ENCODE measurements around the gene UQCC5.

UQCC5 gene

DNA sequence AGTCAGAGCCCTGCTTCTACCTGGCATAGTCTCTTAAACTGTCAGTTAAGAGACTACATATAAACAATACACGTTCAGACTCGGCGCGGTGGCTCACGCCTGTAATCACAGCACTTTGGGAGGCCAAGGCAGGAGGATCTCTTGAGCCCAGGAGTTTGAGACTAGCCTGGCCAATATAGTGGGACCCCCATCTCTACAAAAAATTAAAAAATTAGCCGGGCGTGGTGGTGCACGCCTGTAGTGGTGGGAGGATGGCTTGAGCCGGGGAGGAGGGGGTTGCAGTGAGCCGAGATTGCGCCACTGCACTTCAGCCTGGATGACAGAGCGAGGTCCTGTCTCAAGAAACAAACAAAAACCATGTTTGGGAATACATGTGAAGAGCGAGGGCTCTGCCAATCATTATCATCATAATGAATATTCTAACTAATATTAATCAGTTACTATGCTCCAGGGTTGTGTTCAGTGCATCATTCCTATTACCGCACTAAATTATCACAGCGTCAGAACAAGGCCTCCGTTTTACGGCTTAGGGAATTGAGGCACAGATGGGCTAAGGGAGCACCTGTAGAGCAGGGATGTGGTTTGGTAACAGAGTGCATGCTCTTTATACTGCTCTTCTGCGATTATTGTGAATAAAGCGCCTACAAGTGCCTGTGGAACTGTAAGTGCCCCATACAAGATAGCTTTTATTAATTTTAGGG, 844 bp upstream of the UQCC5 start:
- DNase-seq = no peak

DNA sequence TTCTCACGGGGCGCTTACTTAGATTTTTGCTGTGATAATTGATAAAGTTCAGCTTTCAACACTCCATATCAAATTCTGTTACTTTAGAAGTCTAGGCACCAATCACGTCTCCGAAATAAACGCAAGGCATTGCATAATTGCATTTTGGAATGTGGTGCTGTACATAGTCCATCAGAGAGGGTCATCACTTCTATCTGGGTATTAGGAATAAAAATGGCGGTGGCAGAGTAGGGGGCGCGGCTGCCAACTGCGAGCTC, 365 bp upstream of the UQCC5 start:
- DNase-seq = no peak

DNA sequence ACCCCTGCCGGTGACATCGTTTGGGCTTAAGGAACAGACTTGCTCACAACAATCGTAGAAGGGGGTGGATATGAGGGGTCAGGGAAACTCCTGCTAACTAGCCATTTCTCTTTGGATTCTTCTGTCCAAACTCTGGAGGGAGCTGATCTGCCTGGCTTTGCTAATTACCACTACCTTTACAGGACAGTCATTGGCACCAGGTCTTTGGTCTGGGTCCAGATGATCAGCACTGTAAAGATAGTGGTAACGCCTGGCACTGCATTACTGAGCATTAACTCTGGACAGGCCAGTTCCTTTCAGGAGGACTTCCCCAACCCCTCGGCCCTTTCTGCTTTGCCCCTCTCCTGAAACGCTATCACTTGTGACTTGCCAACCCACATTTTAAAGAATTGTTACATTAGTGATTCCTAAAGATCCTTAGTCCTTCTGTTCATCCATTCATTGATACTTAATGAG, 788 bp downstream of the UQCC5 start:
- DNase-seq = no peak

DNA sequence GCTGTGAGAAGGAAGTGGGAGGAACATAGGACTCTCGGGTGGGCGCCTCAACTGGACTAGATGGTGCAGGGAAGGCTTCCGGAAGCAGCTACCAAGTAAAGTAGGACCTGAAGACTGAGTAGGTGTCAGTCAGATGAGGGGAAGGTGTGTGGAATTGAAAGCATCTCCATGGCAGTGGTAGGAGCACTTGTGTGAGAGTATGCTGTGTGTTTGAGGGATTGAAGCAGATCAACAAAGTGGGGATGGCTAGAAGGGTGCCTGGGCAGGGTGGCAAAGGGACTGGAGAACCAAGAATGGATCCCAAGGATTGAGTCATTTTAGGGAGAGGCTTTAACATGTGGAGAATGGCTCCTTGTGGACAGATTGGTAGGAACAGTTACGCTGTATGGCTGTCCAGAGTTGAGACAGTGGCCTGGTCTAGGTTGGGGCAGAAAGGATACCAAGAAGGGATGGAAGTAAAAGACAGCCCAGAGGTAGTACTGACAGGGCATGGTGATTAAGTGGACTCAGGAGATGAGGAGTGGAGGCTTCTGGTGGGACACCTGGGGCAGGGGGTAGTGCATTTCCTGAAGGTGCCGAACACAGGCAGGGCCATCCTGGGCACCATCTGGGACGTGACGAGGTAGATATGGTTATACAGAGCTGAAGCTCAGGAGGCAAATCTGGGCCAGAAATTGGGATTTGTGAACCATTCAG, 1.5 kb downstream of the UQCC5 start:
- no peak for DNase-seq

DNA sequence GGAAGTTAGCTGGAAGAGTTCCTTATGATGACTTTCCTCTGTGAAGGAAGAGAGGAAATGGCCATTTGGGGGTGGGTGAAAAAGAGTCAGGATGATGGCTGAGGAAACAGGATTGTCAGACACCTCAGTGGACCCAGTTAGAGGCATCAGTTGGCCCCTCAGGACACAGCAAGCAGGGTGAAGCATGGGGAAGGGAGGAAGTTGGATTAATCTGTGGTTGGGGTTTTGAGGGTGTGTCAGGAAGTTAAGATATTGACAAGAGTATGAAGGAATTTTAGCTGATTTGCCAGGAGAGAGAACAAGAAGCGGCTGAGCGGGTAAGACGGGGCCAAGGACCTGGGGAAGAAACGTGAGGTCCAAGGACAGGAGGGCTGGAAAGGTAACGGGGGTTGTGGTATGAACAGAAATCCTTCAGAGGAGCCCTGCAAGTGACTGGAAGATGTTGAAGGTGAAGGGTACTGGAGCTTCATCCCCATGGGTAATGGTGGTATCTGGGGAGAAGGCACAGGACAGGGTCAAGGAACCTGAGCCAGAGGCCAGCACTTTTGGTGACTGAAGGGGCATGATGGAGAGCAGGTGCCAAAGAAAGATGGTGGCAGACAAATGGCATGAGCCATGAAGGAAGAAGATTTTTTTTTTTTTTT, 2.7 kb downstream of the UQCC5 start:
- DNase-seq = no peak

DNA sequence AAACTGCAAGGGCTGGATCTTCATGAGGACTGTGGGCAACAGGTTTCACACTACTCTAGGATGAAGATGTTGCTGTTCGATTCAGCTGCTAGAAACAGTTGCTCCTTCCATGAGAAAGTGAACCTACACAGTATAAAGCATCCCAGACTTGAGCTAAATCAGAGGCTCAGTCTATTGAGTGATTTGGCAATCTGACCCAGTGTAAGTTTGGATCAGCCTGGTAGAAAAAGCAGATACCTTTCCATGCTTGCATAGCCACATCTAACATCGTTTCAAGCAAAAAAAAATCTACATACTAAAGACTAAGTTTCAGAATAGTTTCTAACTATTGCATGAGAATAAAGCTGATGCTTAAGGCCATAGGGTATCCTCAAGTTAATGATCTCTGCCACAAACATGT, 4.6 kb downstream of the UQCC5 start:
- DNase-seq = no peak

DNA sequence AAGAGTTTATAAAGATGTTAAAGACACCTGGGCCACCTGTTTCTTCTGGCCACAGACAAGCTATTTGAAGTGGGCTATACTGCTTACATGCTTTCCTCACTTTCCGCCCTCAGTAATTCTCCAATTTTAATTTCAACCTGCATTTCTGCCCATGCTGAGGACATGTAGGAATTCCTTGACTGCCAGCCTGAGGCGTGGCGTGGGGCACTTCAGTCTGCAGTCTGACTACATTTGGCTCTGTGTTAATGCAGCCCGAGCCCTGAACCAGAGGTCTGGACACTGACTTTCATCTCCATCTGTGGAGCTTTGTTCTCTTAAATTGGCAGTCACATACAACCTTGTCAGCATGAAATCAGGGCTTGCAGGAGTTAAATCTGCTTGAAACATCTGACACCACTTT, 8.5 kb downstream of the UQCC5 start:
- DNase-seq = no peak

DNA sequence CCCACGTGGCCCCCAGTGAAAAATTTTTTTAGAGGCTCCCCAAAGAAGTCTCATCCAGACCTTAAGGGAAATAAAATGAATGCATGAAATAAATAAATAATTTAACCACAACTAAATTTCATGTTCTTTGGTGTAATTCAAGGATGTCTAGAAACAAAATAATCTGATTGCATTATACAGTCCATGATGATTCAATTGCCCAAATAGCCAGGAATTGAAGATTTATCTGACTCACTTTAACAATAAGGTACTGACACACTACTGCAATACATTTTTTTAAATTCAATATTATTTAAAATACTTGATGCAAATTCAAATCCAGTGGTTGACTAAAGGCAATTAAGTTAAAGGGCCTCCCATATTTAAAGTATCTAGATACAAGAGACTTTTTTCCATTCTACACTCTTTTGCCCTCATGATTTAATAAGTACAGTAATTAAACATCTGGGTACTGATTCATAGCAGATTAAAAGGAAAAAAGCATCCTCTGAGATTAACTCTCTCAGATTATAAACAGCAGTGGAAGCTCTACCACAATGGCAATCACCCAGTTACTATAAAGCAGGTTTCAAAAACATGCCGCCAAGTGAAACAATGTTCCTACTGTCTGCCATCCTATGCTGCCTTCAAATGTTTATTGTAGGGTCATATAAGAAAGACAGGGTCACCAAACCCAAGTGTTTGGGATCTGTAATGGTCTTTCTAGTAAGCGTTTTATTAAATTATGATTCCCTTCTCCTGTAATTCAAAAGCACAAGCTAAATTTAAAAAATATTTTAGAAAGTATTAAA, 9.9 kb downstream of the UQCC5 start:
- DNase-seq = no peak

DNA sequence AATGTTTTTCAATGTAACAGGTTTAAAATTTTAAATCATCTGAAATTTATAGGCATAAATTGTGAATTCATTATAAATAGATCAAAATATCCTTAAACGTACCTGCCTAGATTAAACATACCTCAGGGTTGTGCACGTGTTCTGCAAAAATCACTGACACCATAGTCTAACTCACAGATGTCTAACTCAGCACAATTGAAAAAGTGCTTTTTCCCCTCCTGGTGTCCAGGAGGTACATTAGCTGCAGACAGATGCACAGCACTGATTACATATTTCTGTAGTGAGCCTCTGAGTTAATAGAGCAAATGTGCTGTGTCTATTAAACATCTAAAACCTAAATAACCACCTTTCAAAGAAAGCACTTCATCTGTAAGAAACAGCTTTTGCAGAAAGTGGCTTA, 10.7 kb downstream of the UQCC5 start:
- DNase-seq = no peak

DNA sequence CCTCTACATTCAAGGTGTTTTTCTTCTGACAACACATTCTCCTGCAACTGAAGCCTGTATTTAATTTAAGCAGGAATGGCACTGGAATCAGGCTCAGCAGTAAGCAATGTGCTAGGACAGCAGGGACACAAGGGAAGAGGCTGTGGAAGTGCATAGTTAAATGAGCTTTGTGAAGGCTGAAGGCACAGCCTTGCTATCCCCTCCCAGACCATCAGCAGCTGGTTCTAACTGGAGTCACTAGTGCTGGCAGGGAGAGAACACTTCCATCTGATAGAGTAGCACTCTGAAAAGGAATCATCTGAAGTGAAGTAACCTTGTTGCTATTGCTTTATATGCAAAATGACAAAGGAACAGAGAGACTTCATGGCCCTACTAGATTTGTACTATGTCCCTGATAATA, 14.7 kb downstream of the UQCC5 start:
- no peak for DNase-seq

DNA sequence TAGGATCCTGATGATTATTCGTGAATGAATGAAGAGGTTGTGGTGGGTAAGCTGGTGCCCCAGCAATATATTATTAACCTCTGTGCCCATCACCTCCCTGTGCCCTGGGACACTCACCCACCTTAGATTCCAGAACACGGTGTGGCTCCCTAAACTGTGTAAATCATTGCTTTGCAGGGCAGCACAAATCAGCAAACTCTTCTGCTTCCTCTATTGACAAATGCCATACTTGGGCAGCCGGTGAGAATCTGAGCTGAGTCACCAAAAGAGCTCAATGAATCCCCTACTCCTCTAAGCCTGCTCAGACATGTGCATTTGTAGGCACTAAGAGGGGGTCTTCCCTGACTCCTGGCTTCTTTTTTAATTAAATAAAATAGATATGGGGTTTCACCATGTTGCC, 15.7 kb downstream of the UQCC5 start:
- no peak for DNase-seq

DNA sequence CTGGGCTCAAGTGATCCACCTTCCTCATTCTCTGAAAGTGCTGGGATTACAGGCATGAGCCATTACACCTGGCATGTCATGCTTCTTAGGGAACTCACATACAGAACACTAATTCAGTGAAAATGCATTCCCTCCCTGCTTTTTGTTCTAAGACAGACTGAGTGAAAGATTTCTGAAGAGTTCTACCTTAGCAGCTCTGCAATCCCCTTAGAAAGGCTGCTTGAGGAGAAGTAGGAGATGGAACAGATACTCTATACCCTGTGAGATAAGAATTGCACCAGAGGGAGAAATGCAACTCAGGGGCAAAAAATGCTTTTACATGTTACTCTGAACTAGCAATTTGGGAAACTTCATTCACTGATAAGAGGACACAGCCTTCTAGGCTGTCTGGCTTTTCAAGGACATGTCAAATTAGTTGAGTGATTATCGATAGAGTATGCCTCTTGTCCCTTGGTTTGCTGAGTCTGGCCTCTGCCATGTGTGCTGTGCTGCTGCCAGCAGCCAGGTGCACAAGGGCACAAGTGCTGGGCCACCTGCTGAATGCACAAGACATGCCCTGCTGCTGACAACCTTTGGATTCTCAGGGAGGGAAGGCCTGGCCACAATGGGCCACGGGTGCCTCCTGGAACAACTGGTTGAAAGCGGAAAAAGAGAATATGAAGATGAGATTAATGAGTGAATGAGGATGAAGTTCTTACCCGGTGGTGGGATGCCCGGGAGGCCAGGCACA, 17.8 kb downstream of the UQCC5 start:
- DNase-seq = no peak

DNA sequence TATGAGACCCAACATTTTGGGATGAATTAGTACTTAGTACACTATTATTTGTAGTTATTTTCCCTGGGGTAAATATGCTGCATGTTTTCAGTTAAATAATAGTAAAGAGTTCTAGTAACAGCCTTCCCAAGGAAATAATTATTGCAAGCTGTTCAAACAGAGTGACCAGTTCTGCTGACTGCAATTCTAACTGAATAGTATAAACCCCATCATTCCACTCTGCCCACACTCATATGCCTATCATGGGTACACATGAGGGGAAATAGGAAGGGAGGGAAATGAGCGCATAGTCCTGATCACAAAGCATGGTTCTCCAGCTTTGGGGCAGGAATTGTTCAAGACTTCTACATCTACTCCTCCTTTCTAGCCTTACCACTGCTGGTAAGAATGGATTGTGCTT, 18.7 kb downstream of the UQCC5 start:
- no peak for DNase-seq

DNA sequence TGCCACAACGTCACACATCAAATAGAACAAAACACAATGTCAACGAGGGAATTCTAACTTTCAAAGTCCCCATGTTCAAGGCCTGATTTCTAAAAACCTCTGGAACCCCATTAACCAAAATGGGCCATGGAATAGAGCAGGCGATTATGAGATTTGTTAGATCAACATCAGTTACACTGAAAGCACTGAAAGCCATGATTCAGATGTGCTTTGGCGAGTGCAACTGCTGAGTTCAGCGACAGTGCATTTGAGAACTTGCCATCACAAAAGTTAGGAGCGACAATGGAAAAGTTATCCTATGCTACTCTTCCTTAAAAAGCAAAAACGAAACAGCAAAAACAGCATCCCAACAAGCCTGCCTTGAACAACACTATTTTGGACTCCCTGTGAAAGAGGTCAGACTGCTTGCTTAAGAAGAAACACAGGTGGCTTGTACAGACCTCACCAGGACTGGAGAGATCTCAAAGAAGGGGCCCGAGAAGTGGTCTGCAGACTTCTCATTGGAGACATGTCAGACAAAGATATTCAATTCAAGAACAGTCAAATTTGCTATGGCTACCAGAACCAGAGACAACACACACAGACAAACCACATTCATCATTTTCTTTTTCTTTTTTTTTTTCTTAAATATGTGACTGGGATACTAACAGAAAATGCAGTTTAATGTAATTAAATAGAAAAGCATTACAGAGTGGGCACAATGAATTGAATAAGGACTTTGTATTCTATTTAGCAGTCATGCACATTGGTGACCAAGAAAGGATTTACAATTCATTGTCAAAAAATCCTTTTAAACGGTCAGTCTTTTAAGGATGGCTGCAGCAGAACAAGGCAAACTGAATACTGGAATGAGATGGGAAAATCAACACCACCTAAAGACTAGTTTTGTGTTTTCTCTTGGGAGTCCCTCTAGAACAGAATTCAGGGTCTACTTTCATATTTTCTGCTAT, 20.9 kb downstream of the UQCC5 start:
- no peak for DNase-seq

DNA sequence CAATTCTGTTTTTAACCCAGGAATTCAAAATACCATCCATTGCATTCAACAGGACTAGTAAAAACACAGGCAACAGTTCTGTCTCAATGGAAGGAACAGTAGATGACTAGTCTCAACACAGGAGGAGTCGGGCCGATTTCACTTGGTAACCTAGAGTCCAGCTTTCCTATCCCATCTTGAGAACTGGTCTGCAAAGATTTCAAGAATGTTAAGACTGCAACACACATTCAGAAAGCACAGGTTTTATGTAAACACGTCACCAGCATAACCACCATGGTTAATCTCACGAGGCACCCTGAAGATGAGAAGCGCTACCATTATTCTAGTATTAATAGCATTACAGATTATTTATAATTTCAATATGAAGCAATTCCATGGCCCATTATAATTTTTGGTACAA, 22.0 kb downstream of the UQCC5 start:
- DNase-seq = no peak

DNA sequence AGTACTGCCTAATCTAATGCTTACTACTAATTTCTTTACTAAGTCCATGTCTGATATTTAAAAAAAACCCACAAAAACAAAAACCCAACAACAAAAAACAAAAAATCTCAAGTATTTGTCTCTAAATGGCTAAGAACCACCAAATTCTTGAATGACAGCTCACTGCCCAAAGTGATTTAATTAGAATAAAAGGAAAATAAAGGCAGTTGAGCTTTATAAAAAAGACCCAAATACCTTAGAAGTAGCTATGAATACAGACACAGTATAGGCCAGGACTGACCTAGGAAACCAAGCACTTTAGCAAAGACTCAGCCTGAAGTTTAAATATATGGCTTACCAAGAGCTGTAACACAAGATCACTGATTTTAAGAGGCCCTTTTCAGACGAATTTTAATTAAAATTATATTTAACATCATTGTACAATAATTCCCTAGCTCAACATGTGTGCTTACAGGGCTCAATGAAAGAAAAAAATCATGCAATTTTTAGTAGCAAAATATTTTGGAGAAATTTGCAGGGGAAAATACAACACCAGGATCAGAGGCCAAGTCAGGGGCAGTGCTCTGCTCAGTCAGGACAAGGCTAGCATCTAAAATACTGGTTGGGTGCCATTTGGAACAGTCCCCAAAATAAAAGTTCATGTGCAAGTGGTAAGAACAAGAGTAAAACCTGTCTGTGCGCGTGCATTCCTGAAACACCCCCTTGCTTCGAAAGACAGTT, 24.8 kb downstream of the UQCC5 start:
- no peak for DNase-seq

DNA sequence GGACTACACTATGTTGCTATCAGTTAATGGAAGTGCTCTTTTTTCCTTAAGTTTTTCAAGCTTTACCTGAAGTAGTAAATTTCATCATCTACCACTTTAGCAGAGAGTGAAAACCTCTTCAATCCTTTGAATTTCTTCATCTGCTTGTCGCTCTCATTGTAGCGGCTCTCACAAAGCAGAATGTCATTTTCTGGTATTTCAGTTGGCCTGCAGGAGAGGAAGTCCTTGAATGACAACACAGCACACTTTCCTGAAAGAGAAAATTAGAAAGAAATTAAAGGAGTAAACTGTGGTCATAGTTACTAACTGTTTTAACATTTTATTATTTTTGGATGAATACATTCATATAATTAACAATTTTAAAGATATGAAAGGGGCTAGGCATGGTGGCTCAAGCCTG, 27.6 kb downstream of the UQCC5 start:
- no peak for DNase-seq

DNA sequence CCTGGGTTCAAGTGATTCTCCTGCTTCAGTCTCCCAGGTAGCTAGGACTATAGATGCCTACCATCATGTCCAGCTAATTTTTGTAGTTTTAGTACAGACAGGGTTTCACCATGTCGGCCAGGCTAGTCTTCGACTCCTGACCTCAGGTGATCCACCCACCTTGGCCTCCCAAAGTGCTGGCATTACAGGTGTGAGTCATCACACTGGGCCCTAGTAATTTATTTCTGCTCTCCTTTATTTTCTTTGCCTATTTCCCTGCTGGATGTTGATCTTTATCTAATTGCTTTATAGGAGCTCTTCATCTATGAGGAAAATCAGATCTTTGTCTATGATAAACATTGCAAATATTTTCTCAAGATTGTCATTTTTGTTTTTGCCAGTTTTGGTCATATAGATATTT, 31.7 kb downstream of the UQCC5 start:
- DNase-seq = no peak

DNA sequence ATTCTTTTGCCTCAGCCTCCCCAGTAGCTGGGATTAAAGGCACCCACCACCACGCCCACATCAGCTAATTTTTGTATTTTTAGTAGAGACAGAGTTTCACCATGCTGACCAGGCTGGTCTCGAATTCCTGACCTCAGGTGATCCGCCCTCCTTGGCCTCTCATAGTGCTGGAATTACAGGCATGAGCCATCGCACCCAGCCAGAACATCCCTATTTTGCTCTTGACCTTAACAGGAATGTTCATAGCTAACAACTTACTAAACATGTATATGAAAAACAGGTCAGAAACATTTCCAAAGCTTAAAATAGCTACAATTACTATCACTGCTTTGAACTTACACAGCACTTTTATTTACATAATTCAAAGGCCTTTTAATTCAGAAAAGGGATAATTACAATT, 33.7 kb downstream of the UQCC5 start:
- no peak for DNase-seq

DNA sequence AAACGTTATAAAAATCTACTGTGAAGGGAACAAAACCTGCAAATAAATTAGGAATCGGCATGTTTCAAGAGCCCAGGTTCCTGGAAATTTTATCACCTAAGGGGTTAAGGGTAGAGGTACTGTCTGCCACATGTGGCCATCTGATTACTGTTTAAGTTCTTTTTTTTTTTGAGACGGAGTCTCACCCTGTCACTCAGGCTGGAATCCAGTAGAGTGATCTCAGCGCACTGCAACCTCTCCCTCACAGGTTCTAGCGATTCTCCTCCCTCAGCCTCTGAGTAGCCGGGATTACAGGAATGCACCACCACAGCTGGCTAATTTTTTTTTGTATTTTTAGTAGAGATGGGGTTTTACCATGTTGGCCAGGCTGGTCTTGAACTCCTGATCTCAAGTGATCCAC, 35.8 kb downstream of the UQCC5 start:
- DNase-seq = no peak

Measured in DMS53 (cell line).